ENCODE results near the gene HRAS.

- TF ChIP-seq REST (IDR thresholded peaks at IDR 0.05; ENCODE audit: insufficient read depth in 1 of 2, low read depth in 2 of 2, low read length in 2 of 2), result no peak
- TF ChIP-seq TAF1 (IDR thresholded peaks at IDR 0.05; ENCODE audit: borderline replicate concordance, insufficient read depth, low read length), result no peak
- no peak for TF ChIP-seq SIN3A (IDR thresholded peaks at IDR 0.05; ENCODE audit: borderline replicate concordance, insufficient read depth, low read length)
- no peak for TF ChIP-seq POLR2AphosphoS5 (IDR thresholded peaks at IDR 0.05; ENCODE audit: low read depth, low read length)
Measured at GRCh38 chr11:574632-575312, 39.4 kb upstream of the HRAS start.
